Liver (tissue), 3 donors: ENCODE data around the gene ABHD6.

Experiments used
- CTCF ChIP-seq: fragments of 150-350 bp; IDR thresholded peaks from 2 replicates; pipeline ENCODE4 v1.5.1; 2017; ENCODE audit warnings: improper control_type of control experiment, low read depth, low read length; ENCODE audit not compliant: missing input control
- HNF4A ChIP-seq, 2 donors: conservative IDR thresholded peaks; 2 replicates each; pipeline ENCODE4 v1.6.1; 2016; ENCODE audit warnings: antibody characterized with exemption in 2 of 2, mild to moderate bottlenecking in 2 of 2
- JUND ChIP-seq, 2 donors: IDR thresholded peaks; 2 replicates each; pipeline ENCODE4 v1.6.1; 2016; ENCODE audit warnings: antibody characterized with exemption in 2 of 2
- MAX ChIP-seq: IDR thresholded peaks from 2 replicates; pipeline ENCODE4 v1.6.1; 2016; ENCODE audit warnings: antibody characterized with exemption
- RXRA ChIP-seq, 2 donors: IDR thresholded peaks; 2 replicates each; pipeline ENCODE4 v1.6.1; 2017 to 2018; ENCODE audit warnings: antibody characterized with exemption in 2 of 2, mild to moderate bottlenecking in 1 of 2
- SP1 ChIP-seq: IDR thresholded peaks from 2 replicates; pipeline ENCODE4 v1.6.1; 2018; ENCODE audit warnings: antibody characterized with exemption, mild to moderate bottlenecking
- TAF1 ChIP-seq: conservative IDR thresholded peaks from 2 replicates; pipeline ENCODE4 v1.6.1; 2016; ENCODE audit warnings: antibody characterized with exemption, mild to moderate bottlenecking
- YY1 ChIP-seq: IDR thresholded peaks from 2 replicates; pipeline ENCODE4 v1.6.1; 2016; ENCODE audit warnings: antibody characterized with exemption, mild to moderate bottlenecking
- donor health status: healthy.
- donor health status: healthy.

- TF ChIP-seq JUND (IDR thresholded peaks at IDR 0.05) = no peak
- TF ChIP-seq TAF1 = no peak
- TF ChIP-seq CTCF = no peak
- TF ChIP-seq MAX = no peak
- no peak for TF ChIP-seq RXRA (IDR thresholded peaks at IDR 0.05)
- no peak for TF ChIP-seq SP1
- TF ChIP-seq YY1 = no peak
- no peak for TF ChIP-seq HNF4A (conservative IDR thresholded peaks at IDR 0.05)
Observed at GRCh38 chr3:58188173-58188564, 49.4 kb upstream of the ABHD6 start.
